GM21723 (cell line): ENCODE data around the gene UNC5B.

ENCODE experiments used
- ATAC-seq: cut with Tn5 transposase; IDR thresholded peaks from one replicate; pipeline ENCODE4 v1.9.1; 2021; ENCODE audit warnings: mild to moderate bottlenecking, moderate library complexity; ENCODE audit not compliant: unreplicated experiment

UNC5B gene

GRCh38 chr10:71280216-71280615 lies 67.8 kb downstream of the UNC5B start:
- ATAC-seq: no peak

GRCh38 chr10:71280825-71281224 lies 68.5 kb downstream of the UNC5B start:
- ATAC-seq: no peak

GRCh38 chr10:71281646-71282322 lies 69.4 kb downstream of the UNC5B start:
- ATAC-seq: no peak

- ATAC-seq: no peak
Measured at GRCh38 chr10:71282323-71282680, 69.9 kb downstream of the UNC5B start.

- ATAC-seq: no peak
Measured at GRCh38 chr10:71283410-71283809, 71.0 kb downstream of the UNC5B start.

DNA sequence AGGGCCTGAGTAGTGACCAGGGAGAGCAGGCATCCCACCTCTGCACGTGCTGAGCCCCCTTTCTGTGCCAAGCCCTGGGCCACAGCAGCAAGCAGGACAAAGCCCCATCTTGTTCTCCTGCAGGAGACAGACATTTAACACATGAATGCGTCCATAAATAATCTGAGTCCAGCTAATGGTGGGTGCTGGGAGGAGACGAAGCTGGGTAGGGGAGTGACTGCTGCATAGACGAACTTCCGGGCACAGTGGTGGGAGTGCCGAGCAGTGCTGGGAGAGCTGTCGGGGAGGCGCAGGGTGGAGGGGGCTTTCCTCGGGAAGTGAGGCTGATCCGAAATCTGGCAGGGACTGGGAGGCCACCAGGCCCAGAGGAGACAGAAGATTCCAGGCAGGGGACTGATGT lies 71.5 kb downstream of the UNC5B start:
- no peak for ATAC-seq

DNA sequence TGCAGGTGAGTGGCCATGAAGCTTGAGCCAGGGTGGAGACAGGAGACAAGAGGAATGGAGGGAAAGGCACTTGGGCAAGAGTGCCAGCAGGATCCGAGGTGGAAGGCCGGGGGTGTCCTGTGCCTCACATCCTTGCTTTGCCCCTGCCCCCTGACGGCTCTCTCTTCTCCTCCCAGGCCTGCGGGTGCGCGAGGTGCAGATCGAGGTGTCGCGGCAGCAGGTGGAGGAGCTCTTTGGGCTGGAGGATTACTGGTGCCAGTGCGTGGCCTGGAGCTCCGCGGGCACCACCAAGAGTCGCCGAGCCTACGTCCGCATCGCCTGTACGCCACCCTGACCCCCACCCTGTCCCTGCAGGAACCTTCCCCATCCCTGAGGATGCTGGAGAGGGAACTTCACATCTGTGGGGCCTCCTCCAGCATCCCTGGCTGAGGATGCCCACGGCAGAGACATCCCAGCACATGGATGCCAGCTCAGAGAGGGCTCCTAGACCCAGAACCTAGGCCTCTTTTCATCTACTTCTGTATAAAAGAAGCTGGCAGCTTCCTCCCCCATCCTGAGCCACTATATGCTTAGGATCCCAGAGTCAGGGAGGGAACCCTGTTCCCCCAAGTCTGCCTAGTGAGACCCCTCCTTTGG lies 72.3 kb downstream of the UNC5B start:
- ATAC-seq: no peak

DNA sequence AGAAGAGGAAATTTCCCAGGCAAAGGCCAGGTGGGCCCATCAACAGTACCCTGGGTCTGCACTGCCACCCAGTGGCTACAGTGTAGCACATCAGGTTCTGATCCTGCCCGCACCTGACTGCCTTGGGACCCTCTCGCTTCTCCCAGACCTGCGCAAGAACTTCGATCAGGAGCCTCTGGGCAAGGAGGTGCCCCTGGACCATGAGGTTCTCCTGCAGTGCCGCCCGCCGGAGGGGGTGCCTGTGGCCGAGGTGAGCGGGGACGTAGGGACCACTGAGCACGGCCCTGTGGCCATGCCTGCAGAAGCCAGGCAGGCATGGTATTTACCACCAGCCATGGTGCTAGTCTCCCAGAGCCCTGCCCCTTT lies 72.8 kb downstream of the UNC5B start:
- ATAC-seq: no peak

DNA sequence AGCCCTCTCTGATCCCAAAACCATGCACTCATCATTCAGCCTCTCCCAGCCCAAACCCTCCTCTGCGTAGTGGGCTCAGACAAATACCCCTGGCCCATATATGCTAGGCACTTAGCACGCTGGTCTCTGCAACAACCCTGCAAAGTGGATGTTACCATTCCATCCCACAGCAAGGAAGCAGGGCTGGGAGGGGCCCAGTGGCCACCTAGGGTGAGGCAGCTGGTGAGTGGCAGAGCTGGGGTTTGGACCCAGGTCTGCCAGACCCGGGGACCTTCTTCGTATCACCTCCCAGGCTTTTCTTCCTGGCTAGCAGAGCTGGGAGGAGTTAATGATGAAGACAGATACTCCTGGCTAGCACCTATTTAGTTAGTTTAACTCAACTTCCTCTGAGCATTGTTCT lies 73.6 kb downstream of the UNC5B start:
- ATAC-seq: no peak

DNA sequence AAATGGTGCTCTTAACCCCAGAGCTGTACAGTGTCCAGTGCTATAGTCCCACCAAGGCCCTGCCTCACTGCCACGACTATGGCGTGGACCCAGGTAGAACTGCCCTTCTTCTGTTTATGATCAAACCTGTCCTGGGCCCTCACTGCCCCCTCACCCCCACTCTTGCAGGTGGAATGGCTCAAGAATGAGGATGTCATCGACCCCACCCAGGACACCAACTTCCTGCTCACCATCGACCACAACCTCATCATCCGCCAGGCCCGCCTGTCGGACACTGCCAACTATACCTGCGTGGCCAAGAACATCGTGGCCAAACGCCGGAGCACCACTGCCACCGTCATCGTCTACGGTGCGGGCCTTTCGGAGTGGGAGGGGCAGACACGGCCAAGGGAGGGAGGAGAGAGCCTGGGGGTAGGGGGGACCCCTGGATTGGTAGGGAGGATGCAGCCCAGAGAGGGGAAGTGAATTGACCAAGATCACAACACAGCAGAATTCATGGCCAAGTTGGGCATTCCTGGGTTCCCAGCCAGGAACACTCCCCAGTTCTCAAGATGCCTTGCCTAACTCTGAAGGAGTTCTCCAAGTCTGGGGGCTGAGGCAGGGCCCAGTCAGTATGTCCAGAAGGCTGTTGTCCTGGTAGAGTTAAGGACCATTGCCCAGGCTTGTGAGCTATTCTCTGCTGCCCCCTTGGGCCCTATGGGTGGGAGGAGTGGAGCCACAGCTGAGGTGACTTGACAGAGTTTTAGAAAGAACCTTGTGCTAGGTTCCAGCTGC lies 74.3 kb downstream of the UNC5B start:
- ATAC-seq: no peak

GRCh38 chr10:71287456-71287855 lies 75.1 kb downstream of the UNC5B start:
- ATAC-seq: no peak

DNA sequence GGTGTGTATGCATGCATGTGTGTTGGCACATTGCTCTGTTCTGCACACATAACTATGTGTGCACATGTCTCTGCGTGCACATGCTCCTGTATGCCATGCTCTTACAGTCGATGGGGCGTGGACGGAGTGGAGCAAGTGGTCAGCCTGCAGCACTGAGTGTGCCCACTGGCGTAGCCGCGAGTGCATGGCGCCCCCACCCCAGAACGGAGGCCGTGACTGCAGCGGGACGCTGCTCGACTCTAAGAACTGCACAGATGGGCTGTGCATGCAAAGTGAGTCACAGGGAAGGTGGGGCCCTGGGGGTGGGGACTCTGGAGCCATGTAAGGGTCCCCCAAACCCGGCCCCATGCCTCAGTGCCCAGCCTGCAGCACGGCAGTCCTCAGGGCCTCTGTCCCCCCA lies 76.1 kb downstream of the UNC5B start:
- no peak for ATAC-seq

DNA sequence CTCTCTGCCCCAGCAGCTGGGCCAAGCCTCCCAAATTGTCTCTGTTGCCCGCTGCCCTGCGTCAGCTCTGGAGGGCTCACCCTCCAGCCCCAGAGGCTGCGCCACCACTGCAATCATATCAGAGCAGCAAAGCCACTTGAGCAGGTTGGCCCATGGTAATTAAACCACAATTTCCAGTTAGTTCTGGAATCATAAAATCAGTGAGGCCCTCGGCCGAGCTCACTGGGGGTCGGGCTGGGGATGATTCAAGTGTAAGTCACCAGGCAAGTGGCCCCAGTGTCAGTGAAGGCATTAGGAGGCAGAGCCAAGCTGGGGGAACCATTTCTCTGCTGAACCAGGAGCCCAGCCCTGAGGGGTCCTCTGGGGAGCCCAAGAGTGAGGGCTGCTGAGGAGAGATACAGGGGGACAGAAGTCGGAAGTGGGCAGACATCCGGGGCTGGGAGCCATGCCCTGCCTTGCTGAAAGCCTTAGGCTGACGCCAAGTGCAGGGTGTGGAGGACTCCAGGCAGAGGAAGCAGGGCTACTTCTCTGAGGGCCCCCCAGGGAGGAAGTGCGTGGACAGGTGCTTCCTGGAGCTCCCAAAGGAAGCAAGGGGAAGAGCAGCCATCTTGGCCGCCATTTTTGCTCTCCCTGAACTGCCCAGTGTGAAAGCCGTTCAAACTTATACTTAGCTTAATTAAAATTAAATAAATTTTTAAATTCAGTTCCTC lies 77.2 kb downstream of the UNC5B start:
- ATAC-seq: no peak

- no peak for ATAC-seq
Measured at GRCh38 chr10:71290331-71290730, 78.0 kb downstream of the UNC5B start.

GRCh38 chr10:71290806-71291527 lies 78.6 kb downstream of the UNC5B start:
- no peak for ATAC-seq

DNA sequence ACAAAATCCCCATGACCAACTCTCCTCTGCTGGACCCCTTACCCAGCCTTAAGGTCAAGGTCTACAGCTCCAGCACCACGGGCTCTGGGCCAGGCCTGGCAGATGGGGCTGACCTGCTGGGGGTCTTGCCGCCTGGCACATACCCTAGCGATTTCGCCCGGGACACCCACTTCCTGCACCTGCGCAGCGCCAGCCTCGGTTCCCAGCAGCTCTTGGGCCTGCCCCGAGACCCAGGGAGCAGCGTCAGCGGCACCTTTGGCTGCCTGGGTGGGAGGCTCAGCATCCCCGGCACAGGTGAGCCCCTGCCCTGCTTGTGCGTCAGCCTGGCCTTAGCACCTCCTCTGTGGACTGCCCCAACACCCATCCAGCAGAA lies 79.1 kb downstream of the UNC5B start:
- no peak for ATAC-seq

GRCh38 chr10:71292624-71293445 lies 80.5 kb downstream of the UNC5B start:
- ATAC-seq: no peak

- no peak for ATAC-seq
Measured at GRCh38 chr10:71293446-71294084, 81.2 kb downstream of the UNC5B start.

DNA sequence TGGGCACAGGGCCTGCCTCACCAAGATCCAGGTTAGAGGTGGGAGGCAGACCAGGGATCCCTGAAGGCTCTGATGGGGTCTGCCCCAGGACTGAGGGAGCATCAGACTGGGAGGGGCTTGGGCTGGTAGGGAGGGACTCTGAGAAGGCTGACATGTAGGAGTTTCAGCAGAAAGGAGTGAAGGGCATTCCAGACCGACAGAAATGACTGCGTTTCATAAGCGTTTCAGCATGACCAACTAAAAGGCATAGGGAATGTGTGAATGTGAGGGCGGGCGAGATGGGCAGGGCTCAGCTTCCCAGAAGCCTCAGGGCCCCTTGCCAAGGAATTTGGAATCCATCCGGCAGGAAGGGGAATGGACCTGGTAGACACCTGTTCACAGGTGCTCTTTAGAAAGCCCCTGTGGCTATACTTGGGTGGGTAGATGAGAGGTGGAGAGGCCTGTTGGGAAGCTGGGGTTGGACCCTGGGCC lies 81.8 kb downstream of the UNC5B start:
- no peak for ATAC-seq

DNA sequence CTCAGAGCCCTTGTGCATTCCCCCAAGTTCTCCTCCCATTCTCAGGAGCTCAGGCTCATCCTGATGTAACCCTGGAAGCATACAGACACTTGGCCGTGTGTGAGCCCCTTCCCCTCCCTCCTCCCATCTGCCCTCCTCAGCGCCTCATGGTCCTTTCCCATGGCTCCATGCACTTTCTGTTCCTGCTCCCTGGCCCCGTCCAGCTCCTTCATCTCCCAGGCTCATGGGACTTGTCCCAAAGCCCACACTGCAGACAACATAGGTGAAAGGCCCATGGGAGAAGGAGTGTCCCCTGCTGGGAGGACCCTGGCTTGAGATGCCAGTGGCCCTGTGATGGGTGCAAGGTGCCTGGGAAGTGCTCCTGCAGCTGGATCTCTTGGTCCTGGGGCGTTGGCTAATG lies 82.5 kb downstream of the UNC5B start:
- no peak for ATAC-seq
